Liver (tissue), 9 donors: Measurements from ENCODE around the gene A1CF. TPM values are rescaled to one million over a fixed set of nuclear protein-coding genes. Genes with fewer than 3 reads are reported as not detected.

ENCODE experiments used
- DNase-seq: peaks from one replicate; pipeline ENCODE4 v3.0.0-alpha.2; 2017; ENCODE audit warnings: low spot score
- H3K27ac ChIP-seq, 2 donors: one replicate each; pipeline ENCODE4 v1.7.0; 2013; ENCODE audit warnings: inconsistent platforms in 2 of 2, low read length in 2 of 2, control low read depth in 1 of 2, low read depth in 1 of 2, mild to moderate bottlenecking in 1 of 2
- H3K27me3 ChIP-seq, 4 donors: one replicate each; pipeline versions ENCODE4 v1.6.1 to v1.7.0; 2013; ENCODE audit warnings: low read length in 3 of 4, inconsistent platforms in 1 of 4, mild to moderate bottlenecking in 1 of 4, moderate library complexity in 1 of 4; ENCODE audit not compliant: control insufficient read depth in 4 of 4, insufficient read depth in 4 of 4
- H3K36me3 ChIP-seq, 4 donors: one replicate each; pipeline versions ENCODE4 v1.6.1 to v1.7.0; 2013; ENCODE audit warnings: low read length in 3 of 4, mild to moderate bottlenecking in 3 of 4, low read depth in 1 of 4, moderate library complexity in 1 of 4; ENCODE audit not compliant: control insufficient read depth in 4 of 4, insufficient read depth in 3 of 4
- H3K4me1 ChIP-seq, 4 donors: one replicate each; pipeline versions ENCODE4 v1.6.1 to v1.7.0; 2013; ENCODE audit warnings: low read length in 3 of 4, mild to moderate bottlenecking in 3 of 4, moderate library complexity in 1 of 4; ENCODE audit not compliant: control insufficient read depth in 4 of 4, insufficient read depth in 4 of 4
- H3K4me3 ChIP-seq, 3 donors: one replicate each; pipeline versions ENCODE4 v1.6.1 to v1.7.0; 2013; ENCODE audit warnings: low read length in 3 of 3, control low read depth in 1 of 3, low read depth in 1 of 3, mild to moderate bottlenecking in 1 of 3
- H3K9ac ChIP-seq, 2 donors: one replicate each; pipeline ENCODE4 v1.7.0; 2013; ENCODE audit warnings: low read length in 2 of 2, mild to moderate bottlenecking in 2 of 2, moderate library complexity in 2 of 2, control low read depth in 1 of 2, low read depth in 1 of 2
- H3K9me3 ChIP-seq, 4 donors: one replicate each; pipeline versions ENCODE4 v1.6.1 to v1.7.0; 2013; ENCODE audit warnings: low read length in 3 of 4; ENCODE audit not compliant: control insufficient read depth in 4 of 4
- EGR1 ChIP-seq, 2 donors: IDR thresholded peaks; 2 replicates each; pipeline ENCODE4 v1.6.1; 2016 to 2018; ENCODE audit warnings: antibody characterized with exemption in 2 of 2, low read depth in 2 of 2
- FOXA1 ChIP-seq: IDR thresholded peaks from 2 replicates; pipeline ENCODE4 v1.6.1; 2016; ENCODE audit warnings: antibody characterized with exemption
- FOXA2 ChIP-seq: IDR thresholded peaks from 2 replicates; pipeline ENCODE4 v1.6.1; 2016; ENCODE audit warnings: antibody characterized with exemption
- GABPA ChIP-seq, 2 donors: IDR thresholded peaks in 1 of 2; conservative IDR thresholded peaks in 1 of 2; 2 replicates each; pipeline ENCODE4 v1.6.1; 2016; ENCODE audit warnings: antibody characterized with exemption in 2 of 2, mild to moderate bottlenecking in 1 of 2, moderate library complexity in 1 of 2
- HNF4A ChIP-seq, 2 donors: conservative IDR thresholded peaks; 2 replicates each; pipeline ENCODE4 v1.6.1; 2016; ENCODE audit warnings: antibody characterized with exemption in 2 of 2, mild to moderate bottlenecking in 2 of 2
- HNF4G ChIP-seq: IDR thresholded peaks from 2 replicates; pipeline ENCODE4 v1.6.1; 2016; ENCODE audit warnings: antibody characterized with exemption
- JUND ChIP-seq, 2 donors: IDR thresholded peaks; 2 replicates each; pipeline ENCODE4 v1.6.1; 2016; ENCODE audit warnings: antibody characterized with exemption in 2 of 2
- NR2F2 ChIP-seq: IDR thresholded peaks from 2 replicates; pipeline ENCODE4 v1.6.1; 2016; ENCODE audit warnings: antibody characterized with exemption
- RAD21 ChIP-seq, 2 donors: IDR thresholded peaks; 2 replicates each; pipeline ENCODE4 v1.6.1; 2016; ENCODE audit warnings: antibody characterized with exemption in 2 of 2, mild to moderate bottlenecking in 2 of 2
- RXRA ChIP-seq, 2 donors: IDR thresholded peaks; 2 replicates each; pipeline ENCODE4 v1.6.1; 2017 to 2018; ENCODE audit warnings: antibody characterized with exemption in 2 of 2, mild to moderate bottlenecking in 1 of 2
- SP1 ChIP-seq: IDR thresholded peaks from 2 replicates; pipeline ENCODE4 v1.6.1; 2018; ENCODE audit warnings: antibody characterized with exemption, mild to moderate bottlenecking
- TAF1 ChIP-seq: conservative IDR thresholded peaks from 2 replicates; pipeline ENCODE4 v1.6.1; 2016; ENCODE audit warnings: antibody characterized with exemption, mild to moderate bottlenecking
- YY1 ChIP-seq: IDR thresholded peaks from 2 replicates; pipeline ENCODE4 v1.6.1; 2016; ENCODE audit warnings: antibody characterized with exemption, mild to moderate bottlenecking
- WGBS: extraction: QIAGEN DNeasy Blood & Tissue Kit; methylation state at CpG from one replicate; pipeline ENCODE4 v1.1.7; 2013; 5-methylcytosine and 5-hydroxymethylcytosine counted together
- polyA plus RNA-seq, 2 donors: library from polyadenylated mRNA; stranded (reverse) in 1 of 2; unstranded in 1 of 2; fragments of 200-250 nt in 1 of 2; fragments of >200 nt in 1 of 2; fragmentation: Nextera tagmentation in 1 of 2; extraction: Ambion mirVana in 1 of 2; gene quantifications; one replicate each; pipeline versions ENCODE4 v1.2.1 to v1.2.3, GENCODE V29; 2013 to 2015
- total RNA-seq, 2 donors: library from RNA; depleted of rRNA; stranded (reverse); fragments of >200 nt; gene quantifications; one replicate each; pipeline ENCODE4 v1.2.3, GENCODE V29; 2014
- TF ChIP-seq, protein P1 (sequence below): IDR thresholded peaks from 2 replicates; pipeline ENCODE4 v1.6.1; 2016; ENCODE audit warnings: antibody characterized with exemption
- TF ChIP-seq, protein P2 (sequence below): IDR thresholded peaks from 2 replicates; pipeline ENCODE4 v1.6.1; 2016; ENCODE audit warnings: antibody characterized with exemption, mild to moderate bottlenecking
- TF ChIP-seq, protein P3 (sequence below): IDR thresholded peaks from 2 replicates; pipeline ENCODE4 v1.6.1; 2016; ENCODE audit warnings: antibody characterized with exemption
- donor health status: healthy.
- donor health status: healthy.
- donor health status: healthy.
- donor health status: healthy.
- donor health status: healthy.

A1CF gene
- total and polyA plus RNA-seq, 4 donors, result 31.8 to 198 (median 111) TPM

DNA sequence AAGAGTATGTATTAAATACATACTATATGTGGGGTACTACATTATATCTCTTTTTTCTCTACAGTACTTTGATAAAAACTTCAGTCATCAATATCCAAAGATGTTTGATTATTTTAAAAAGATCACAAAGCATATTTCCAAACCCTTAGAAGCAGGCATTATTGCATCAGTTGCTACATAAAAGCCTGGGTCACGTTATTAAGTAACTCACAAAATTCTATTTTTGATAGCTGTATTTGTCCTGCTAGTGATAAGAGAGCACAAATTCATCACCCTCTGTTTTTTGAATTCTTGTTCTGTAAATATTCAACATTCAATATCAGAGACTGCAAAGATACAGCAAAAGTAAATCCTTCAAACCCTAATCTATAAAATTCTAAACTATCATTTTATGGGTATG is 30.0 kb downstream of the A1CF start:
- Histone ChIP-seq H3K9me3 (no peaks in the 10 kb centered on the region), H3K4me1 (peaks cover 8 to 70% (median 53%) of the 10 kb centered on the region in 4 donors), H3K9ac (no peak overlapping the region), H3K27ac (peak overlapping the region in 1 of 2 donors; percentile 49), H3K36me3 (peaks cover 2 to 21% (median 3%) of the 10 kb centered on the region in 4 donors), H3K4me3 (no peak overlapping the region), H3K27me3 (no peaks in the 10 kb centered on the region)
- TF ChIP-seq, protein P1, sequence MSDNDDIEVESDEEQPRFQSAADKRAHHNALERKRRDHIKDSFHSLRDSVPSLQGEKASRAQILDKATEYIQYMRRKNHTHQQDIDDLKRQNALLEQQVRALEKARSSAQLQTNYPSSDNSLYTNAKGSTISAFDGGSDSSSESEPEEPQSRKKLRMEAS, result peak; percentile 47
- TF ChIP-seq GABPA (IDR thresholded peaks at IDR 0.05 in 1 of 2, conservative IDR thresholded peaks at IDR 0.05 in 1 of 2), result no peak
- TF ChIP-seq, protein P2, sequence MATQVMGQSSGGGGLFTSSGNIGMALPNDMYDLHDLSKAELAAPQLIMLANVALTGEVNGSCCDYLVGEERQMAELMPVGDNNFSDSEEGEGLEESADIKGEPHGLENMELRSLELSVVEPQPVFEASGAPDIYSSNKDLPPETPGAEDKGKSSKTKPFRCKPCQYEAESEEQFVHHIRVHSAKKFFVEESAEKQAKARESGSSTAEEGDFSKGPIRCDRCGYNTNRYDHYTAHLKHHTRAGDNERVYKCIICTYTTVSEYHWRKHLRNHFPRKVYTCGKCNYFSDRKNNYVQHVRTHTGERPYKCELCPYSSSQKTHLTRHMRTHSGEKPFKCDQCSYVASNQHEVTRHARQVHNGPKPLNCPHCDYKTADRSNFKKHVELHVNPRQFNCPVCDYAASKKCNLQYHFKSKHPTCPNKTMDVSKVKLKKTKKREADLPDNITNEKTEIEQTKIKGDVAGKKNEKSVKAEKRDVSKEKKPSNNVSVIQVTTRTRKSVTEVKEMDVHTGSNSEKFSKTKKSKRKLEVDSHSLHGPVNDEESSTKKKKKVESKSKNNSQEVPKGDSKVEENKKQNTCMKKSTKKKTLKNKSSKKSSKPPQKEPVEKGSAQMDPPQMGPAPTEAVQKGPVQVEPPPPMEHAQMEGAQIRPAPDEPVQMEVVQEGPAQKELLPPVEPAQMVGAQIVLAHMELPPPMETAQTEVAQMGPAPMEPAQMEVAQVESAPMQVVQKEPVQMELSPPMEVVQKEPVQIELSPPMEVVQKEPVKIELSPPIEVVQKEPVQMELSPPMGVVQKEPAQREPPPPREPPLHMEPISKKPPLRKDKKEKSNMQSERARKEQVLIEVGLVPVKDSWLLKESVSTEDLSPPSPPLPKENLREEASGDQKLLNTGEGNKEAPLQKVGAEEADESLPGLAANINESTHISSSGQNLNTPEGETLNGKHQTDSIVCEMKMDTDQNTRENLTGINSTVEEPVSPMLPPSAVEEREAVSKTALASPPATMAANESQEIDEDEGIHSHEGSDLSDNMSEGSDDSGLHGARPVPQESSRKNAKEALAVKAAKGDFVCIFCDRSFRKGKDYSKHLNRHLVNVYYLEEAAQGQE, result peak; percentile 38
- peak; percentile 45 to 60 for TF ChIP-seq RXRA (IDR thresholded peaks at IDR 0.05)
- TF ChIP-seq JUND (IDR thresholded peaks at IDR 0.05), result peak in 1 of 2 donors; percentile 24
- no peak for TF ChIP-seq YY1
- TF ChIP-seq HNF4G, result no peak
- TF ChIP-seq HNF4A (conservative IDR thresholded peaks at IDR 0.05), result peak; percentile 44 to 58
- TF ChIP-seq, protein P3, sequence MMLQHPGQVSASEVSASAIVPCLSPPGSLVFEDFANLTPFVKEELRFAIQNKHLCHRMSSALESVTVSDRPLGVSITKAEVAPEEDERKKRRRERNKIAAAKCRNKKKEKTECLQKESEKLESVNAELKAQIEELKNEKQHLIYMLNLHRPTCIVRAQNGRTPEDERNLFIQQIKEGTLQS, result peak; percentile 61
- no peak for TF ChIP-seq FOXA1
- TF ChIP-seq SP1, result peak; percentile 28
- peak in 1 of 2 donors; percentile 29 for TF ChIP-seq RAD21 (IDR thresholded peaks at IDR 0.05)
- DNase-seq, result no peak
- 29% methylated on average over 1 of the region's 1 CpG for WGBS

DNA sequence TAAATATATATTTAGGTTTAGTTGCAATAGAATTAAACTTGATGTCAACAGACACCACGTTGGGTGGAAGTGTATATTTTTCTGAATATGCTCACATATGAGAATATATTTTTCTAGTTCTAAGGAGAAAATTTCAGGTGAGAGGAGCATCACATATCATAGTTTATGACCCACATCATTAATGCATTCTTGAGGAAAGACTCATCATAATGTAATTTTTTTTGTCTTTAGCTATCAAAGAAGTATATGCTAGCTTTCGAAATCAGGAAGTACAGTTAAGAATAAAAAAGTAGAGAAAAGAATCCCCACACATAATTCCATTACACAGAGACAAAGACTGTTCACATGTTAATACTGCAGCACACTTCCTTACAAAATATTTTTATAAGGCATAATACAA is 30.4 kb downstream of the A1CF start:
- no peak for DNase-seq
- 82% methylated on average over 2 of the region's 2 CpGs for WGBS
- no peak for TF ChIP-seq RAD21 (IDR thresholded peaks at IDR 0.05)
- no peak for TF ChIP-seq HNF4G
- TF ChIP-seq, protein P1, result no peak
- no peak for TF ChIP-seq RXRA (IDR thresholded peaks at IDR 0.05)
- TF ChIP-seq HNF4A (conservative IDR thresholded peaks at IDR 0.05), result no peak
- no peak for TF ChIP-seq FOXA2
- no peak for TF ChIP-seq NR2F2
- no peak for TF ChIP-seq YY1
- no peak for TF ChIP-seq GABPA (IDR thresholded peaks at IDR 0.05 in 1 of 2, conservative IDR thresholded peaks at IDR 0.05 in 1 of 2)
- TF ChIP-seq, protein P3, result no peak
- TF ChIP-seq EGR1 (IDR thresholded peaks at IDR 0.05; ENCODE audit: low read depth in 2 of 2), result no peak
- TF ChIP-seq SP1, result no peak
- TF ChIP-seq TAF1, result no peak
- TF ChIP-seq, protein P2, result no peak
- no peak for TF ChIP-seq FOXA1
- no peaks in the 10 kb centered on the region for H3K9me3 ChIP-seq
- H3K27me3 ChIP-seq, result no peaks in the 10 kb centered on the region
- H3K36me3 ChIP-seq, result peaks cover 2 to 19% (median 5%) of the 10 kb centered on the region in 4 donors
- H3K4me1 ChIP-seq, result peaks cover 8 to 66% (median 50%) of the 10 kb centered on the region in 4 donors
- no peak overlapping the region for H3K4me3 ChIP-seq
- H3K27ac ChIP-seq, result peak overlapping the region in 1 of 2 donors; percentile 49
- no peak overlapping the region for H3K9ac ChIP-seq
